ENCODE measurements around the gene SEMA3F. TPM values are rescaled to one million over a fixed set of nuclear protein-coding genes. Genes with fewer than 3 reads are reported as not detected.

SEMA3F gene
- total and polyA plus RNA-seq, 10 of the 15 experiments (the other 5 are each of a cell fraction or from before 2014, with no cell fraction given) = 0.08 to 0.28 (median 0.12) TPM; not detected in 6

DNA sequence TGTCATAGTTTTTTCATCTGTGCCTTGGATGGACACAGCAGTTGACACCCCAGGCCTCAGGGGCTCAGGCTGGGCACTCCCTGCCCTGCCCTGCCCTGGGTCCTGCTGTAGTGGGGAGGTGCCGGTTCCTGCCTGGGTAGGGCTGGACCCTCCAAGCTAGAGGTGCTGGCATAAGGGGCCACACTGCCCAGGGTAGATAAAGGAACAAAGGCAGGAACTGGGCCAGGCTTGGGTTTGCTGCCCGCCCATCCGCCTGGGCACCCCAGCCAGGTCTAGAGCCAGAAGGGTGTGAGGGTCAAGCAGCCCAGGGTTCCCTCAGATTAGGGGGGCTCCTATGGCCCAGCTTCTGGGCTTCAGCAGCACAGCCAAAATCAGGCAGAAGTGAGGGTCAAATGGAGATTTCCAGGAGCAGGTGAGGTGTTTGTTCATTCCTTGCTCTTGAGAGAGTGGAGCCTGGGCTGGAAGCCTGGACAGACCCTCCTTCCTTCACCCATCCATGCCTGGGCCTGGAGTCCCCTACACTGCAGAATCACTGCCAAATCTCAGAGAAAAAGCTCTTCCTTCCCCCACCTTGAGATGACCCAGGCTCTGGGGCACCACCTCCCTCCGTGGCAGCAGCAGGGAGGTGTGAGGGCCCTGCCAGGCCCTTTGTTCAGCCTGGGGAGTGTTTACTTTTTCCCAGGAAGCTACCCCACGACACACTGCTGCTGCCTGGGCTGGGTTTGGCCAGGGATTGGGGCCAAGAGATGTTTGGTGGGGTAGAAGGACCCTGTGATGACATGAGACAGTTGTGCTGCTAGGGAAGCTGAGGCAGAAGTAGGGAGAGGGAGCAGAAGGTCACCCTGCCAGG lies 7.1 kb downstream of the SEMA3F start:
- FAIRE-seq (no peak), ATAC-seq (no peak), DNase-seq (ENCODE audit: low read depth, low spot score) (no peak)
- no peaks in the 10 kb centered on the region for H3K36me3 ChIP-seq (ENCODE audit: control insufficient read depth in 2 of 2, insufficient read depth in 2 of 2, low read length in 1 of 2)
- no peak overlapping the region for H3K9ac ChIP-seq (ENCODE audit: control insufficient read depth, insufficient read depth, low read length)
- H3K79me2 ChIP-seq (ENCODE audit: control insufficient read depth, insufficient read depth, low read length) = no peaks in the 10 kb centered on the region
- WGBS (ENCODE audit: insufficient coverage, insufficient replicate concordance, low lambda C conversion rate, missing lambda C conversion rate) = 42% methylated on average over 5 of the region's 5 CpGs
- BruUV-seq (replicated peaks) = no TSS peak
- intact Hi-C loops (cut with micrococcal nuclease; ENCODE audit: unreplicated experiment) (no loop called here), in situ Hi-C loops (cut with MboI) (no loop called here)
- CTCF ChIA-PET = no interaction called here
- no peaks in the 10 kb centered on the region for H3K9me3 ChIP-seq (replicated peaks; ENCODE audit: control insufficient read depth, insufficient read depth, low read length)
- no peaks in the 10 kb centered on the region for H3K4me1 ChIP-seq (ENCODE audit: control insufficient read depth, insufficient read depth, low read length)
- no peak overlapping the region for H3K4me3 ChIP-seq
- no peaks in the 10 kb centered on the region; the same call in 1 of the 2 replicates for H4K20me1 ChIP-seq (ENCODE audit: control insufficient read depth, insufficient read depth)
- SMC1A ChIA-PET (ENCODE audit: uncharacterized antibody, unreplicated experiment) = no interaction called here
- H3K27ac ChIP-seq (ENCODE audit: control insufficient read depth, insufficient read depth) = no peak overlapping the region
- RAD21 ChIA-PET (ENCODE audit: unreplicated experiment) = no interaction called here
- POLR2A ChIA-PET = no interaction called here
- H2AFZ ChIP-seq (ENCODE audit: control insufficient read depth, low read depth, low read length) = no peak overlapping the region
- H3K4me2 ChIP-seq (ENCODE audit: control insufficient read depth, insufficient read depth) = no peak overlapping the region
- TF ChIP-seq, protein P1, sequence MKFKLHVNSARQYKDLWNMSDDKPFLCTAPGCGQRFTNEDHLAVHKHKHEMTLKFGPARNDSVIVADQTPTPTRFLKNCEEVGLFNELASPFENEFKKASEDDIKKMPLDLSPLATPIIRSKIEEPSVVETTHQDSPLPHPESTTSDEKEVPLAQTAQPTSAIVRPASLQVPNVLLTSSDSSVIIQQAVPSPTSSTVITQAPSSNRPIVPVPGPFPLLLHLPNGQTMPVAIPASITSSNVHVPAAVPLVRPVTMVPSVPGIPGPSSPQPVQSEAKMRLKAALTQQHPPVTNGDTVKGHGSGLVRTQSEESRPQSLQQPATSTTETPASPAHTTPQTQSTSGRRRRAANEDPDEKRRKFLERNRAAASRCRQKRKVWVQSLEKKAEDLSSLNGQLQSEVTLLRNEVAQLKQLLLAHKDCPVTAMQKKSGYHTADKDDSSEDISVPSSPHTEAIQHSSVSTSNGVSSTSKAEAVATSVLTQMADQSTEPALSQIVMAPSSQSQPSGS (IDR thresholded peaks at IDR 0.05; ENCODE audit: low read length) = no peak
- TF ChIP-seq JUNB (IDR thresholded peaks at IDR 0.05) (no peak), ZBED1 (IDR thresholded peaks at IDR 0.05; ENCODE audit: borderline replicate concordance) (no peak)
- H3K27me3 ChIP-seq (replicated peaks in 1 of 2; ENCODE audit: control insufficient read depth in 2 of 2, insufficient read depth in 2 of 2, low read length in 1 of 2) = peaks cover 0 to 2% of the 10 kb centered on the region in 2 experiments; a peak in 2 of 4 replicates
